GM19452 (cell line): ENCODE measurements around the gene TSFM.
A peak's percentile ranks its signal among the peaks of the same experiment; 100 is the strongest.

Experiments used
- ATAC-seq: cut with Tn5 transposase; IDR thresholded peaks from one replicate; pipeline ENCODE4 v1.9.1; 2021; ENCODE audit not compliant: unreplicated experiment

The TSFM gene

GRCh38 chr12:57745485-57745881 lies 37.1 kb upstream of the TSFM start:
- no peak for ATAC-seq

- no peak for ATAC-seq
Measured at GRCh38 chr12:57746025-57746424, 36.6 kb upstream of the TSFM start.

- no peak for ATAC-seq
Measured at GRCh38 chr12:57749061-57749460, 33.5 kb upstream of the TSFM start.

GRCh38 chr12:57750561-57751431 lies 31.8 kb upstream of the TSFM start:
- ATAC-seq = no peak

- ATAC-seq = no peak
Measured at GRCh38 chr12:57751432-57751787, 31.2 kb upstream of the TSFM start.

- ATAC-seq = peak; percentile 71
Measured at GRCh38 chr12:57751788-57752667, 30.6 kb upstream of the TSFM start, which contains the start of gene CDK4. CDK4 (minus strand) TSS chr12:57752310; CDS start chr12:57751717, 593 bp downstream.

- no peak for ATAC-seq
Measured at GRCh38 chr12:57752668-57753000, 30.0 kb upstream of the TSFM start.

- no peak for ATAC-seq
Measured at GRCh38 chr12:57753756-57754337, 28.7 kb upstream of the TSFM start.

- ATAC-seq = peak; percentile 31
Measured at GRCh38 chr12:57754411-57755193, 28.0 kb upstream of the TSFM start, which contains the start of gene MARCHF9. MARCHF9 (plus strand) TSS chr12:57755103; CDS start chr12:57755529, 426 bp downstream.

- no peak for ATAC-seq
Measured at GRCh38 chr12:57755194-57755453, 27.5 kb upstream of the TSFM start.

GRCh38 chr12:57755454-57756372 lies 26.9 kb upstream of the TSFM start:
- no peak for ATAC-seq

- no peak for ATAC-seq
Measured at GRCh38 chr12:57756406-57757341, 25.9 kb upstream of the TSFM start.

- no peak for ATAC-seq
Measured at GRCh38 chr12:57757771-57758170, 24.8 kb upstream of the TSFM start.

GRCh38 chr12:57758552-57759359 lies 23.8 kb upstream of the TSFM start:
- ATAC-seq = no peak

- ATAC-seq = no peak
Measured at GRCh38 chr12:57759360-57759980, 23.1 kb upstream of the TSFM start.

- ATAC-seq = no peak
Measured at GRCh38 chr12:57760347-57760982, 22.1 kb upstream of the TSFM start.

- no peak for ATAC-seq
Measured at GRCh38 chr12:57761391-57761998, 21.1 kb upstream of the TSFM start.
